GM18502 (cell line): ENCODE data around the gene ZNF8.

Experiments
- ATAC-seq: cut with Tn5 transposase; IDR thresholded peaks from one replicate; pipeline ENCODE4 v1.9.1; 2021; ENCODE audit warnings: mild to moderate bottlenecking; ENCODE audit not compliant: unreplicated experiment, poor library complexity

Gene ZNF8

GRCh38 chr19:58334691-58335249 is 56.0 kb downstream of the ZNF8 start:
- no peak for ATAC-seq

- ATAC-seq = no peak
Measured at GRCh38 chr19:58335630-58336029, 56.9 kb downstream of the ZNF8 start.

GRCh38 chr19:58336216-58336615 is 57.5 kb downstream of the ZNF8 start:
- no peak for ATAC-seq

- ATAC-seq = no peak
Measured at GRCh38 chr19:58336820-58337219, 58.1 kb downstream of the ZNF8 start.

- no peak for ATAC-seq
Measured at GRCh38 chr19:58338336-58338735, 59.6 kb downstream of the ZNF8 start.

GRCh38 chr19:58338825-58339558 is 60.2 kb downstream of the ZNF8 start:
- no peak for ATAC-seq

GRCh38 chr19:58345558-58345957 is 66.8 kb downstream of the ZNF8 start:
- no peak for ATAC-seq

GRCh38 chr19:58346961-58347929 is 68.5 kb downstream of the ZNF8 start:
- peak; percentile 88 for ATAC-seq

- ATAC-seq = peak; percentile 8
Measured at GRCh38 chr19:58348080-58348479, 69.3 kb downstream of the ZNF8 start.

GRCh38 chr19:58349590-58349989 is 70.8 kb downstream of the ZNF8 start:
- no peak for ATAC-seq

- ATAC-seq = no peak
Measured at GRCh38 chr19:58350001-58350861, 71.5 kb downstream of the ZNF8 start.

GRCh38 chr19:58350871-58351557 is 72.3 kb downstream of the ZNF8 start:
- no peak for ATAC-seq

- no peak for ATAC-seq
Measured at GRCh38 chr19:58351558-58351878, 72.8 kb downstream of the ZNF8 start.

GRCh38 chr19:58351990-58352755 is 73.4 kb downstream of the ZNF8 start:
- ATAC-seq = no peak
